Kidney epithelial cell (primary cell): ENCODE measurements around the gene XPO6. TPM values are rescaled to one million over a fixed set of nuclear protein-coding genes. Genes with fewer than 3 reads are reported as not detected.

Experiments used
- DNase-seq: peaks from one replicate; pipeline ENCODE4 v3.0.0-alpha.2; 2010; ENCODE audit warnings: low read depth
- H3K27me3 ChIP-seq: 2 replicates; pipeline ENCODE4 v1.6.0; 2011; ENCODE audit warnings: low read length; ENCODE audit not compliant: control insufficient read depth, insufficient read depth
- H3K36me3 ChIP-seq: 2 replicates; pipeline ENCODE4 v1.5.1; 2011; ENCODE audit warnings: low read length; ENCODE audit not compliant: control insufficient read depth, insufficient read depth
- H3K4me3 ChIP-seq: 2 replicates; pipeline ENCODE4 v1.5.1; 2011; ENCODE audit warnings: low read depth, mild to moderate bottlenecking, control low read depth, low read length
- CTCF ChIP-seq: IDR thresholded peaks from 2 replicates; pipeline ENCODE4 v1.5.1; 2011; ENCODE audit warnings: mild to moderate bottlenecking, moderate library complexity, low read length, control low read depth, inconsistent platforms; ENCODE audit not compliant: insufficient read depth, poor library complexity, severe bottlenecking
- total RNA-seq: library from RNA; depleted of rRNA; stranded (reverse); fragments of >200 nt; gene quantifications from 2 replicates; pipeline ENCODE4 v1.2.3, GENCODE V29; 2015

XPO6 gene
- total RNA-seq, 1 donor from 2014 or later: 61.9 TPM

- no peak for DNase-seq
- Histone ChIP-seq H3K4me3 (no peak overlapping the region), H3K27me3 (peaks cover 56% of the 10 kb centered on the region), H3K36me3 (no peaks in the 10 kb centered on the region)
- TF ChIP-seq CTCF: no peak
Measured at GRCh38 chr16:28062847-28063521, 148.8 kb downstream of the XPO6 start.

- no peak for TF ChIP-seq CTCF
- DNase-seq: no peak
- H3K27me3 ChIP-seq: peaks cover 56% of the 10 kb centered on the region
- no peak overlapping the region for H3K4me3 ChIP-seq
- H3K36me3 ChIP-seq: no peaks in the 10 kb centered on the region
Measured at GRCh38 chr16:28062261-28062846, 149.4 kb downstream of the XPO6 start.

- no peak for DNase-seq
- peaks cover 59% of the 10 kb centered on the region for H3K27me3 ChIP-seq
- no peaks in the 10 kb centered on the region for H3K36me3 ChIP-seq
- H3K4me3 ChIP-seq: no peak overlapping the region
- no peak for TF ChIP-seq CTCF
Measured at GRCh38 chr16:28061352-28062101, 150.2 kb downstream of the XPO6 start.

GRCh38 chr16:28059841-28060575 is 151.8 kb downstream of the XPO6 start:
- DNase-seq: no peak
- H3K4me3 ChIP-seq: no peak overlapping the region
- peaks cover 51% of the 10 kb centered on the region for H3K27me3 ChIP-seq
- TF ChIP-seq CTCF: no peak
- H3K36me3 ChIP-seq: no peaks in the 10 kb centered on the region

- peaks cover 41% of the 10 kb centered on the region for H3K27me3 ChIP-seq
- no peaks in the 10 kb centered on the region for H3K36me3 ChIP-seq
- no peak overlapping the region for H3K4me3 ChIP-seq
- no peak for DNase-seq
- no peak for TF ChIP-seq CTCF
Measured at GRCh38 chr16:28058839-28059589, 152.8 kb downstream of the XPO6 start.
